Liver (tissue), 9 donors: Measurements from ENCODE around the gene USP5. TPM values are rescaled to one million over a fixed set of nuclear protein-coding genes. Genes with fewer than 3 reads are reported as not detected.

Experiments used
- DNase-seq: peaks from one replicate; pipeline ENCODE4 v3.0.0-alpha.2; 2017; ENCODE audit warnings: low spot score
- H3K27ac ChIP-seq, 2 donors: one replicate each; pipeline ENCODE4 v1.7.0; 2013; ENCODE audit warnings: inconsistent platforms in 2 of 2, low read length in 2 of 2, control low read depth in 1 of 2, low read depth in 1 of 2, mild to moderate bottlenecking in 1 of 2
- H3K27me3 ChIP-seq, 4 donors: one replicate each; pipeline versions ENCODE4 v1.6.1 to v1.7.0; 2013; ENCODE audit warnings: low read length in 3 of 4, inconsistent platforms in 1 of 4, mild to moderate bottlenecking in 1 of 4, moderate library complexity in 1 of 4; ENCODE audit not compliant: control insufficient read depth in 4 of 4, insufficient read depth in 4 of 4
- H3K36me3 ChIP-seq, 4 donors: one replicate each; pipeline versions ENCODE4 v1.6.1 to v1.7.0; 2013; ENCODE audit warnings: low read length in 3 of 4, mild to moderate bottlenecking in 3 of 4, low read depth in 1 of 4, moderate library complexity in 1 of 4; ENCODE audit not compliant: control insufficient read depth in 4 of 4, insufficient read depth in 3 of 4
- H3K4me1 ChIP-seq, 4 donors: one replicate each; pipeline versions ENCODE4 v1.6.1 to v1.7.0; 2013; ENCODE audit warnings: low read length in 3 of 4, mild to moderate bottlenecking in 3 of 4, moderate library complexity in 1 of 4; ENCODE audit not compliant: control insufficient read depth in 4 of 4, insufficient read depth in 4 of 4
- H3K4me3 ChIP-seq, 3 donors: one replicate each; pipeline versions ENCODE4 v1.6.1 to v1.7.0; 2013; ENCODE audit warnings: low read length in 3 of 3, control low read depth in 1 of 3, low read depth in 1 of 3, mild to moderate bottlenecking in 1 of 3
- H3K9ac ChIP-seq, 2 donors: one replicate each; pipeline ENCODE4 v1.7.0; 2013; ENCODE audit warnings: low read length in 2 of 2, mild to moderate bottlenecking in 2 of 2, moderate library complexity in 2 of 2, control low read depth in 1 of 2, low read depth in 1 of 2
- H3K9me3 ChIP-seq, 4 donors: one replicate each; pipeline versions ENCODE4 v1.6.1 to v1.7.0; 2013; ENCODE audit warnings: low read length in 3 of 4; ENCODE audit not compliant: control insufficient read depth in 4 of 4
- ATF3 ChIP-seq: IDR thresholded peaks from 2 replicates; pipeline ENCODE4 v1.6.1; 2016; ENCODE audit warnings: antibody characterized with exemption
- EGR1 ChIP-seq, 2 donors: IDR thresholded peaks; 2 replicates each; pipeline ENCODE4 v1.6.1; 2016 to 2018; ENCODE audit warnings: antibody characterized with exemption in 2 of 2, low read depth in 2 of 2
- FOXA1 ChIP-seq: IDR thresholded peaks from 2 replicates; pipeline ENCODE4 v1.6.1; 2016; ENCODE audit warnings: antibody characterized with exemption
- FOXA2 ChIP-seq: IDR thresholded peaks from 2 replicates; pipeline ENCODE4 v1.6.1; 2016; ENCODE audit warnings: antibody characterized with exemption
- GABPA ChIP-seq, 2 donors: IDR thresholded peaks in 1 of 2; conservative IDR thresholded peaks in 1 of 2; 2 replicates each; pipeline ENCODE4 v1.6.1; 2016; ENCODE audit warnings: antibody characterized with exemption in 2 of 2, mild to moderate bottlenecking in 1 of 2, moderate library complexity in 1 of 2
- HNF4A ChIP-seq, 2 donors: conservative IDR thresholded peaks; 2 replicates each; pipeline ENCODE4 v1.6.1; 2016; ENCODE audit warnings: antibody characterized with exemption in 2 of 2, mild to moderate bottlenecking in 2 of 2
- HNF4G ChIP-seq: IDR thresholded peaks from 2 replicates; pipeline ENCODE4 v1.6.1; 2016; ENCODE audit warnings: antibody characterized with exemption
- JUND ChIP-seq, 2 donors: IDR thresholded peaks; 2 replicates each; pipeline ENCODE4 v1.6.1; 2016; ENCODE audit warnings: antibody characterized with exemption in 2 of 2
- MAX ChIP-seq: IDR thresholded peaks from 2 replicates; pipeline ENCODE4 v1.6.1; 2016; ENCODE audit warnings: antibody characterized with exemption
- NR2F2 ChIP-seq: IDR thresholded peaks from 2 replicates; pipeline ENCODE4 v1.6.1; 2016; ENCODE audit warnings: antibody characterized with exemption
- RAD21 ChIP-seq, 2 donors: IDR thresholded peaks; 2 replicates each; pipeline ENCODE4 v1.6.1; 2016; ENCODE audit warnings: antibody characterized with exemption in 2 of 2, mild to moderate bottlenecking in 2 of 2
- RXRA ChIP-seq, 2 donors: IDR thresholded peaks; 2 replicates each; pipeline ENCODE4 v1.6.1; 2017 to 2018; ENCODE audit warnings: antibody characterized with exemption in 2 of 2, mild to moderate bottlenecking in 1 of 2
- SP1 ChIP-seq: IDR thresholded peaks from 2 replicates; pipeline ENCODE4 v1.6.1; 2018; ENCODE audit warnings: antibody characterized with exemption, mild to moderate bottlenecking
- TAF1 ChIP-seq: conservative IDR thresholded peaks from 2 replicates; pipeline ENCODE4 v1.6.1; 2016; ENCODE audit warnings: antibody characterized with exemption, mild to moderate bottlenecking
- YY1 ChIP-seq: IDR thresholded peaks from 2 replicates; pipeline ENCODE4 v1.6.1; 2016; ENCODE audit warnings: antibody characterized with exemption, mild to moderate bottlenecking
- ZBTB33 ChIP-seq: IDR thresholded peaks from 2 replicates; pipeline ENCODE4 v1.6.1; 2016; ENCODE audit warnings: antibody characterized with exemption
- WGBS: extraction: QIAGEN DNeasy Blood & Tissue Kit; methylation state at CpG from one replicate; pipeline ENCODE4 v1.1.7; 2013; 5-methylcytosine and 5-hydroxymethylcytosine counted together
- polyA plus RNA-seq, 2 donors: library from polyadenylated mRNA; stranded (reverse) in 1 of 2; unstranded in 1 of 2; fragments of 200-250 nt in 1 of 2; fragments of >200 nt in 1 of 2; fragmentation: Nextera tagmentation in 1 of 2; extraction: Ambion mirVana in 1 of 2; gene quantifications; one replicate each; pipeline versions ENCODE4 v1.2.1 to v1.2.3, GENCODE V29; 2013 to 2015
- total RNA-seq, 2 donors: library from RNA; depleted of rRNA; stranded (reverse); fragments of >200 nt; gene quantifications; one replicate each; pipeline ENCODE4 v1.2.3, GENCODE V29; 2014
- TF ChIP-seq, protein P1 (sequence below): fragments of 150-350 bp; IDR thresholded peaks from 2 replicates; pipeline ENCODE4 v1.5.1; 2017; ENCODE audit warnings: improper control_type of control experiment, low read depth, low read length; ENCODE audit not compliant: missing input control
- TF ChIP-seq, protein P2 (sequence below): IDR thresholded peaks from 2 replicates; pipeline ENCODE4 v1.6.1; 2016; ENCODE audit warnings: antibody characterized with exemption, mild to moderate bottlenecking
- donor health status: healthy.
- donor health status: healthy.
- donor health status: healthy.
- donor health status: healthy.
- donor health status: healthy.

The USP5 gene
- total and polyA plus RNA-seq, 4 donors = 15.2 to 41.0 (median 35.7) TPM

- Histone ChIP-seq H3K9me3 (no peaks in the 10 kb centered on the region), H3K27me3 (no peaks in the 10 kb centered on the region), H3K9ac (no peak overlapping the region), H3K4me1 (peaks cover under 1 to 11% (median 5%) of the 10 kb centered on the region in 4 donors), H3K4me3 (no peak overlapping the region), H3K36me3 (no peaks in the 10 kb centered on the region), H3K27ac (no peak overlapping the region)
- whole genome bisulfite sequencing = 97% methylated on average over 2 of the region's 2 CpGs
- no peak for TF ChIP-seq EGR1 (IDR thresholded peaks at IDR 0.05; ENCODE audit: low read depth in 2 of 2)
- TF ChIP-seq GABPA (IDR thresholded peaks at IDR 0.05 in 1 of 2, conservative IDR thresholded peaks at IDR 0.05 in 1 of 2) = no peak
- no peak for TF ChIP-seq ZBTB33
- TF ChIP-seq NR2F2 = no peak
- no peak for TF ChIP-seq YY1
- no peak for TF ChIP-seq ATF3
- TF ChIP-seq FOXA1 = no peak
- no peak for TF ChIP-seq HNF4G
- TF ChIP-seq, protein P1, sequence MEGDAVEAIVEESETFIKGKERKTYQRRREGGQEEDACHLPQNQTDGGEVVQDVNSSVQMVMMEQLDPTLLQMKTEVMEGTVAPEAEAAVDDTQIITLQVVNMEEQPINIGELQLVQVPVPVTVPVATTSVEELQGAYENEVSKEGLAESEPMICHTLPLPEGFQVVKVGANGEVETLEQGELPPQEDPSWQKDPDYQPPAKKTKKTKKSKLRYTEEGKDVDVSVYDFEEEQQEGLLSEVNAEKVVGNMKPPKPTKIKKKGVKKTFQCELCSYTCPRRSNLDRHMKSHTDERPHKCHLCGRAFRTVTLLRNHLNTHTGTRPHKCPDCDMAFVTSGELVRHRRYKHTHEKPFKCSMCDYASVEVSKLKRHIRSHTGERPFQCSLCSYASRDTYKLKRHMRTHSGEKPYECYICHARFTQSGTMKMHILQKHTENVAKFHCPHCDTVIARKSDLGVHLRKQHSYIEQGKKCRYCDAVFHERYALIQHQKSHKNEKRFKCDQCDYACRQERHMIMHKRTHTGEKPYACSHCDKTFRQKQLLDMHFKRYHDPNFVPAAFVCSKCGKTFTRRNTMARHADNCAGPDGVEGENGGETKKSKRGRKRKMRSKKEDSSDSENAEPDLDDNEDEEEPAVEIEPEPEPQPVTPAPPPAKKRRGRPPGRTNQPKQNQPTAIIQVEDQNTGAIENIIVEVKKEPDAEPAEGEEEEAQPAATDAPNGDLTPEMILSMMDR = no peak
- no peak for TF ChIP-seq RXRA (IDR thresholded peaks at IDR 0.05)
- no peak for TF ChIP-seq TAF1
- TF ChIP-seq HNF4A (conservative IDR thresholded peaks at IDR 0.05) = no peak
- TF ChIP-seq SP1 = no peak
- DNase-seq = no peak
Measured at GRCh38 chr12:6847676-6848075, 4.3 kb upstream of the USP5 start.

GRCh38 chr12:6849427-6849826, 2.5 kb upstream of the USP5 start:
- 94% methylated on average over 2 of the region's 2 CpGs for WGBS

More at GRCh38 chr12:6849427-6849826, 2.5 kb upstream of the USP5 start:
- Histone ChIP-seq H3K4me1 (peaks cover 7 to 23% (median 13%) of the 10 kb centered on the region in 4 donors), H3K36me3 (no peaks in the 10 kb centered on the region), H3K27ac (no peak overlapping the region), H3K9ac (no peak overlapping the region), H3K27me3 (no peaks in the 10 kb centered on the region), H3K4me3 (no peak overlapping the region), H3K9me3 (no peaks in the 10 kb centered on the region)
- TF ChIP-seq JUND (IDR thresholded peaks at IDR 0.05) (no peak), HNF4G (no peak), SP1 (no peak), NR2F2 (no peak), TAF1 (no peak), HNF4A (conservative IDR thresholded peaks at IDR 0.05) (no peak), FOXA1 (no peak), YY1 (no peak), RXRA (IDR thresholded peaks at IDR 0.05) (no peak), RAD21 (IDR thresholded peaks at IDR 0.05) (no peak), EGR1 (IDR thresholded peaks at IDR 0.05; ENCODE audit: low read depth in 2 of 2) (no peak), ATF3 (no peak), MAX (no peak), GABPA (IDR thresholded peaks at IDR 0.05 in 1 of 2, conservative IDR thresholded peaks at IDR 0.05 in 1 of 2) (no peak), FOXA2 (no peak), ZBTB33 (no peak)
- TF ChIP-seq, protein P1 = no peak
- TF ChIP-seq, protein P2, sequence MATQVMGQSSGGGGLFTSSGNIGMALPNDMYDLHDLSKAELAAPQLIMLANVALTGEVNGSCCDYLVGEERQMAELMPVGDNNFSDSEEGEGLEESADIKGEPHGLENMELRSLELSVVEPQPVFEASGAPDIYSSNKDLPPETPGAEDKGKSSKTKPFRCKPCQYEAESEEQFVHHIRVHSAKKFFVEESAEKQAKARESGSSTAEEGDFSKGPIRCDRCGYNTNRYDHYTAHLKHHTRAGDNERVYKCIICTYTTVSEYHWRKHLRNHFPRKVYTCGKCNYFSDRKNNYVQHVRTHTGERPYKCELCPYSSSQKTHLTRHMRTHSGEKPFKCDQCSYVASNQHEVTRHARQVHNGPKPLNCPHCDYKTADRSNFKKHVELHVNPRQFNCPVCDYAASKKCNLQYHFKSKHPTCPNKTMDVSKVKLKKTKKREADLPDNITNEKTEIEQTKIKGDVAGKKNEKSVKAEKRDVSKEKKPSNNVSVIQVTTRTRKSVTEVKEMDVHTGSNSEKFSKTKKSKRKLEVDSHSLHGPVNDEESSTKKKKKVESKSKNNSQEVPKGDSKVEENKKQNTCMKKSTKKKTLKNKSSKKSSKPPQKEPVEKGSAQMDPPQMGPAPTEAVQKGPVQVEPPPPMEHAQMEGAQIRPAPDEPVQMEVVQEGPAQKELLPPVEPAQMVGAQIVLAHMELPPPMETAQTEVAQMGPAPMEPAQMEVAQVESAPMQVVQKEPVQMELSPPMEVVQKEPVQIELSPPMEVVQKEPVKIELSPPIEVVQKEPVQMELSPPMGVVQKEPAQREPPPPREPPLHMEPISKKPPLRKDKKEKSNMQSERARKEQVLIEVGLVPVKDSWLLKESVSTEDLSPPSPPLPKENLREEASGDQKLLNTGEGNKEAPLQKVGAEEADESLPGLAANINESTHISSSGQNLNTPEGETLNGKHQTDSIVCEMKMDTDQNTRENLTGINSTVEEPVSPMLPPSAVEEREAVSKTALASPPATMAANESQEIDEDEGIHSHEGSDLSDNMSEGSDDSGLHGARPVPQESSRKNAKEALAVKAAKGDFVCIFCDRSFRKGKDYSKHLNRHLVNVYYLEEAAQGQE = no peak
- DNase-seq = no peak
